Hindlimb muscle (tissue), 1 donor: Measurements from ENCODE around the gene SLC10A6. TPM values are rescaled to one million over a fixed set of nuclear protein-coding genes. Genes with fewer than 3 reads are reported as not detected.

Experiments
- DNase-seq: peaks from one replicate; pipeline ENCODE4 v3.0.0-alpha.2; 2013
- polyA plus RNA-seq: library from polyadenylated mRNA; unstranded; fragments of 120-200 nt; gene quantifications from one replicate; pipeline ENCODE4 v1.2.1, GENCODE V29; 2013; ENCODE audit not compliant: insufficient read length

The SLC10A6 gene
- polyA plus RNA-seq, 1 donor, result 0.26 TPM

- peak; percentile 12 for DNase-seq
Measured at GRCh38 chr4:86847571-86847970, 1.6 kb downstream of the SLC10A6 start.

GRCh38 chr4:86846921-86847320 is 2.3 kb downstream of the SLC10A6 start:
- DNase-seq, result no peak

GRCh38 chr4:86845593-86845992 is 3.6 kb downstream of the SLC10A6 start:
- no peak for DNase-seq

GRCh38 chr4:86841309-86841708 is 7.9 kb downstream of the SLC10A6 start:
- DNase-seq, result no peak

- no peak for DNase-seq
Measured at GRCh38 chr4:86840858-86841257, 8.3 kb downstream of the SLC10A6 start.

DNA sequence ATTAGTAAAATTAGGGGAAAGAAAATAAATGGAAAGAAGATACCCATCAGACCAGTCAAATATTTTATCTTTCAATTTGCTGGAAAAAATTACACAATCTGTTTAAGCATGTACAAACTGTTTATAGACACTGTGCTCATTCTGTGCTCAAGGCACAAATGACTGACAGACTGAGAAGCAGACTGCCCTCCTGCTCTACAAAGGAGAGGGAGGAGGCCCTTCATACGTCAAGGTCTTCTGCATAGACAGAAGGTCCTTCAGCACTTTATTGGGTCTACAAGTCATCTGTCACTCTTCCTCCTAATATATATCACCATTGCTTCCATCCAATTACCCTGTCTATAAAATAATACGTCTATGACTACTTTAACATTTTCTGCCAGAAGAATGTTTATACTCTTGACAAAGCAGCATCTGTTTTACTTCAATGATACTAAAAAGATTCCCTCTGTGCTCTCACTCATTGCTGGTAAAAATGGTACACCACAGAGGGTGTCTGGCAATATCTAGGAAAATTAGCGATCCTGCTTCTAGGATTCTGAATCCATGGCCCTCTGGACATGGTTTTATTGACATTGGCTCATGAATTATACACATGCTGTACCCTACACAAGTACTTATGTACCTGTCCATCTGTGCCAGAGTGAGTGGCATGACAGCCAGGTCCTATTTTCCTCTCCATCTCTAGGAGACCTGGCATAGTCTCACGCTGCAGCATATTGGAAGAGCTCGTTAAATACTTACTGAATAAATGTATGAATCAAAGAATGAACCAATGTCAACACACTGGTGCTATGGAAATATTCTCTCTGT is 11.3 kb downstream of the SLC10A6 start:
- no peak for DNase-seq

- no peak for DNase-seq
Measured at GRCh38 chr4:86835677-86836076, 13.5 kb downstream of the SLC10A6 start.

GRCh38 chr4:86834901-86835300 is 14.3 kb downstream of the SLC10A6 start:
- no peak for DNase-seq

- DNase-seq, result no peak
Measured at GRCh38 chr4:86833615-86834014, 15.6 kb downstream of the SLC10A6 start.

GRCh38 chr4:86831262-86832130 is 17.7 kb downstream of the SLC10A6 start:
- no peak for DNase-seq

GRCh38 chr4:86825511-86825910 is 23.7 kb downstream of the SLC10A6 start:
- DNase-seq, result no peak

- DNase-seq, result no peak
Measured at GRCh38 chr4:86822136-86822535, 27.0 kb downstream of the SLC10A6 start.

- DNase-seq, result no peak
Measured at GRCh38 chr4:86821151-86821550, 28.0 kb downstream of the SLC10A6 start.

- DNase-seq, result no peak
Measured at GRCh38 chr4:86819561-86819960, 29.6 kb downstream of the SLC10A6 start.

DNA sequence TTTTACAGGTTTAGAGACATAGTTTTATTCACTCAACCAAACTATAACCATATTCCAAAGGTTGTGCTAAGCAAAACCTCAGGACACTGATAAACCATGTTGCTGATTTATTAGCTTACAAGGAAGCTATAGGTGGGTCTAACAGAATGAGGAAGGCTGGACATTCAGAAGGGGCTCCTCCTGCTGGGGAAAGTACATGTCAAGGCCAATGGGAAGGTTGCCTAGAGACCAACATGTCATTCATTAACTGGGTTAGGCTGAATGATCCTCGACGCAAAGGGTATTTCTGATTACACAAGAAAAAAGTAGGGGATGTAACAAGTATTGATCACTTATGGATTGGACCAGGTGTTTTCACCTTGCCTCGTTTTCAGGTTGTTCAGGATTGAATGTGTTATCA is 30.3 kb downstream of the SLC10A6 start:
- DNase-seq, result no peak

GRCh38 chr4:86818211-86818610 is 31.0 kb downstream of the SLC10A6 start:
- no peak for DNase-seq

- peak; percentile 52 for DNase-seq
Measured at GRCh38 chr4:86816501-86817273, 32.5 kb downstream of the SLC10A6 start.

- no peak for DNase-seq
Measured at GRCh38 chr4:86815653-86816052, 33.5 kb downstream of the SLC10A6 start.

- DNase-seq, result no peak
Measured at GRCh38 chr4:86810847-86811246, 38.3 kb downstream of the SLC10A6 start.

- DNase-seq, result no peak
Measured at GRCh38 chr4:86809809-86810208, 39.4 kb downstream of the SLC10A6 start.

GRCh38 chr4:86791126-86791525 is 58.1 kb downstream of the SLC10A6 start:
- no peak for DNase-seq

DNA sequence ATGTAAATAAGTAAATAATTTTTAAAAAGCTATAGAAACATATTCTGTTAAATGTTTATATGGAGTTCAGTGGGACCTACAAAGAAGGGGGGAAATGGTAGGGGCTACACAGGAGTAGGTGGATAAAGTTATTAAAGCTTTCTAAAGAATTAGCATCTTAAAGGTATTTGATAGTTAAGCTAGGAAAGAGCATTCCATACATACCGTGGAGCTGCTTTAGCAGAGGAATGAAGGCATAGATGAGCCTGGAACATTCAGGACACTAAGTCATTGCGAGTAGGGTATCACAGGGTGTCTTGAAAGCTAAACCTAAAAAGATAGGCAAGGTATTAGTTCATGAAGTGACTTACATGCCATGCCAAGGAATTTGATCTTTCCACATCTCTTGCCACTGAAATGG is 60.4 kb downstream of the SLC10A6 start:
- no peak for DNase-seq

GRCh38 chr4:86778175-86778574 is 71.0 kb downstream of the SLC10A6 start:
- no peak for DNase-seq
